ENCODE data around the gene POLR3G.

DNA sequence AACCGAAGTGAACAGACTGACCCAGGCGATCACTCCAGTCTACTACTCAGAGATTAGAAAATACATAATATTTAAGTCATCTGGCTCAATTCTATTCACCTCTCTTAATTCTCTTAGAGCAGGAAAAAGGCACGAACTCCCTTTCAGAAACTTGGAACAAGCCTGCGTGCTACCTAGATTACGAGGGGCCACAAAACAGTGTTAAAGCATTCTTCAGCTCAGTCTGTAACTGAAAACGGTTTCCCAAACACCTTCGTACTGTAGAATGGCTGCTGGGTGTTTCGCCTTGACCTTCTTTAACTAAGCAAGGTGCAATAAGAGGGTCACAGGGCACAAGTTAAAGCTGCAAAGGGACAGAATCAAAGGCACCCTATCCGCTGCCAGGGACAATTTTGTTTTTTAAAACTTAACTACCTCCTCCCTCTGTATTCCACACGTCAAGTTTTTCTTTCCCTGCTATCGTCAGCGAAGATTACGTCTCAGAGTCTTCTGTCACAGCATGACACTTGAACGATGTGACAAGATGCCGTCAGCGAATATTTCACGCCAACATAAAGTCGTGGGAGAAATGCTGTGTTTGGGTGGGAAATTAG, 54.0 kb downstream of the POLR3G start:
- TF ChIP-seq, protein P1, sequence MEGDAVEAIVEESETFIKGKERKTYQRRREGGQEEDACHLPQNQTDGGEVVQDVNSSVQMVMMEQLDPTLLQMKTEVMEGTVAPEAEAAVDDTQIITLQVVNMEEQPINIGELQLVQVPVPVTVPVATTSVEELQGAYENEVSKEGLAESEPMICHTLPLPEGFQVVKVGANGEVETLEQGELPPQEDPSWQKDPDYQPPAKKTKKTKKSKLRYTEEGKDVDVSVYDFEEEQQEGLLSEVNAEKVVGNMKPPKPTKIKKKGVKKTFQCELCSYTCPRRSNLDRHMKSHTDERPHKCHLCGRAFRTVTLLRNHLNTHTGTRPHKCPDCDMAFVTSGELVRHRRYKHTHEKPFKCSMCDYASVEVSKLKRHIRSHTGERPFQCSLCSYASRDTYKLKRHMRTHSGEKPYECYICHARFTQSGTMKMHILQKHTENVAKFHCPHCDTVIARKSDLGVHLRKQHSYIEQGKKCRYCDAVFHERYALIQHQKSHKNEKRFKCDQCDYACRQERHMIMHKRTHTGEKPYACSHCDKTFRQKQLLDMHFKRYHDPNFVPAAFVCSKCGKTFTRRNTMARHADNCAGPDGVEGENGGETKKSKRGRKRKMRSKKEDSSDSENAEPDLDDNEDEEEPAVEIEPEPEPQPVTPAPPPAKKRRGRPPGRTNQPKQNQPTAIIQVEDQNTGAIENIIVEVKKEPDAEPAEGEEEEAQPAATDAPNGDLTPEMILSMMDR (IDR thresholded peaks at IDR 0.05), result no peak
- TF ChIP-seq POLR2A (IDR thresholded peaks at IDR 0.05), result no peak
- no peak for TF ChIP-seq POLR2AphosphoS5 (IDR thresholded peaks at IDR 0.05)
- TF ChIP-seq EP300 (IDR thresholded peaks at IDR 0.05), result no peak
